DMS53 (cell line): ENCODE results near the gene CCNL2.

Experiments used
- DNase-seq: peaks from one replicate; lab custom pipeline; 2025; lab: John Stamatoyannopoulos, UW

The CCNL2 gene

DNA sequence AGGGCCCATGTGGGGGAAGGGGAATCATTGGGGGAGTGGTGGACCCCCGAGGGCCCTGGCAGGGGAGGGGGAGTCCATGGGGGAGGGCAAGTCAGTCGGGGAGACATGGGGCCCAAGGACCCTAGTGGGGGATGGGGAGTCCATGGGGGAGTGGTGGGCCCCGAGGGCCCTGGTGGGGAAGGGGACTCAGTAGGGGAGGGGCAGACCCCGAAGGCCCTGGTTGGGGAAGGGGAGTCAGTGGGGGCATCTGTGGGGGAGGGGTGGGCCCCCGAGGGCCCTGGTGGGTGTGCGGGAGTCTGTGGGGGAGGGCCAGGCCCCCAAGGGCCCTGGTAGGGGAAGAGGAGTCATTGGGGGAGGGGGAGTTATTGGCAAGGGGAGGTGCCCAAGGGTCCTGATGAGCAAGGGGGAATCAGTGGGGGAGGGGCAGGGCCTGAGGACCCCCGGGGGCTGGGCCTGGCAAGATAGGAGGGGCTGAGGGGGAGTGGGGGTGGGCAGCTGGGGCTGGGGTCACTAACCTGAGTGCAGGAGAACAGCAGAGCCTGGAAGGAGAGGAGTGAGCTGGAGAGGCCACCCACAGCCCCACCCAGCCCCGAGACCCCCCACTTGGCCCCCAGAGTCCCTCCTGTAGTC is 42.9 kb downstream of the CCNL2 start:
- no peak for DNase-seq

DNA sequence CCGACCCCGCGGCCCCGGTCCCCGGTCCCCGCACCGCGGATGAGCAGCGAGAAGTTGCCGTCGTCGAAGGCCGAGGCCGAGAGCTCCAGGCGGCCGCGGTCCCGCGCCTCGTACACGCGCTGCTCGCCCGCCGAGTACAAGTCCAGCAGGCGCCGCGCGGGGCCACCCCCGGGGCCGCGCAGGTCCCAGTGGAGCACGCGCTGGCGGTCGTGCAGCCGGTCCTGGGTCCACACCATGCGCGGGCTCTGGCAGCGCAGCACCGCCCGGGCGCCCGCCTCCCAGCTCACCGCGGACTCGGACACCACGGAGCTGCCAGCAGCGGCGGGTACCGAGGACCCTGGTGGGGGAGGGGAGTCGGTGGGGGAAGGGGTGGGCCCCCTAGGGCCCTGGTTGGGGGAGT is 43.7 kb downstream of the CCNL2 start:
- DNase-seq = peak; percentile 91

DNA sequence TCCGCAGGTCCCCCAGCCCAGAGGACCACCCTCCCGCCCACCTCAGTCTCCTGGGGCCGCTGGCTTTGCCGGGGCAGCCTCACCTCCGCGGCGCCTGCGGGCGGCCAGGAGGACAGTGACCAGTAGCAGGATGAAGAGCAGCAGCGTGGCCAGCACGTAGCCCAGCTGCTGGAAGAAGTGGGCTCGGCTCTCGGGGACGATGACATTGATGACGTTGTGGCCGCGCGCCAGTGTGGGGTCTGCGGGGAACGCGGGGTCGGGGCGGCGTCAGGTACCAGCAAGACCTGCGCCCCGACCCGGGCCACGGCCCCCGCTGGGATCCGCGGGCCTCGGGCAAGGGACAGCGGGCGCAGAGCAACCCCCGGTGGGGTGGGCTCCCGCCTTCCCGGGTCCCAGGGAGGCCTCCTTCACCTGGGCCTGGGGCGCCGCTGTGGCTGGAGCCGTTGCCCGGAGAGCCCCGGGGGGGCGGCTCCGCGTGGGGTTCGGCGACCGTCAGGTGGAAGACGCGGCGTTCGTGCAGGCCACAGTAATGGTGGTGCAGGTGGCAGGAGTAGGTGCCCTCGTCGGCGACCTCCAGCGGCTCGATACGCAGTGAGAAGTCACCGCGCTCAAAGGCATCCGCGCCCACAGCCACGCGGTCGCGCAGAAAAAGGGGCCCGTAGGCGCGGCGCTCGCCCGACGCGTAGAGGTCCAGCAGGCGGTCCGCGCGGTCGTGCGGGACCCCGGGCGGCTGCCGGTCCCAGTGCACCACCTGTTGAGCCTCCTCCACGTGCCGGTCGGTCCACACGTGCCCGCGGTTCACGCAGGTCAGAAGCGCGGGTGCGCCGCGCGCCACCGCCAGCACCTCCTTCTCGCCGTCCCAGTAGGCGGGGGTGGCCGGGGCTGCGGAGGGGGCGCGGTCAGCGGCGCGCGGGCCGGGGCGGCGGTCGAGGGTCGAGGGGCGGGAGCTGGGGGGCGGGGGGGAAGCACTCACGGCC is 44.6 kb downstream of the CCNL2 start:
- DNase-seq = peak; percentile 59

DNA sequence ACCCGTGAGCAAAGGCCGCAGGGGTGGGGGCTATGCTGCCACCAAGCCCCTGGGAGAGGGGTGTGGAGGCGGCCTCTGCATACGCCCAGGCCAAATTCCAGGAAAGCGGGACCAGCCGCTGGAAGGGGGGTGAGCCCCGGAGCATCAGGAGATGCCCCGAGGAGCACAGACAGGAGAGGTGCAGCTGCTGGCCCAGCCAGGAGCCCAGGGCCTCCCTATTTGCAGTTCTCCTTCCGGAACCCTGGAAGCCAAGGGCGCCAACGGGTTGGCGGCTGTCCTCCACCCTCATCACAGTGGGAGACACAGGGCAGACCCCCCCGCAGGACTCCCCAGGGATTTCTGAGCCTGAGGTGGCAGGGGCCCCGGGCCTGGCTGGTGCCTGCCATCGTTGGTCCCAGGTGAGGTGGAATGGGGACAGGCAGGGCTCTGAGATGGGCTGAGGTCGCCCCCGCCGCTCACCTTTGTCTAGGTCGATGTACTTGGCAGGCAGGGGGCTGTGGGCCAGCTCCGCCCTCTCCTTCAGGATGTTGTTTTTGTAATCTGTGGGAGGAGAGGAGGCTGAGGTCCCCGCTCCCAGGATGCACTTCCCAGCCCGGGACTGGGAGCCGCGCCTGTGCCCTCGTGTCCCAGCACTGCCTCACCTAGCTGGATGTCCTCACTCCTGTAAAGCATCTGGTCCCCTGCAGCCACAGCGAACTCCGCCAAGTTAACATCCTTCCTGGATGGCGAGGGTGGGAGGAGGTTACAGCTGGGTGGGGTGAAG is 45.6 kb downstream of the CCNL2 start:
- peak; percentile 65 for DNase-seq

DNA sequence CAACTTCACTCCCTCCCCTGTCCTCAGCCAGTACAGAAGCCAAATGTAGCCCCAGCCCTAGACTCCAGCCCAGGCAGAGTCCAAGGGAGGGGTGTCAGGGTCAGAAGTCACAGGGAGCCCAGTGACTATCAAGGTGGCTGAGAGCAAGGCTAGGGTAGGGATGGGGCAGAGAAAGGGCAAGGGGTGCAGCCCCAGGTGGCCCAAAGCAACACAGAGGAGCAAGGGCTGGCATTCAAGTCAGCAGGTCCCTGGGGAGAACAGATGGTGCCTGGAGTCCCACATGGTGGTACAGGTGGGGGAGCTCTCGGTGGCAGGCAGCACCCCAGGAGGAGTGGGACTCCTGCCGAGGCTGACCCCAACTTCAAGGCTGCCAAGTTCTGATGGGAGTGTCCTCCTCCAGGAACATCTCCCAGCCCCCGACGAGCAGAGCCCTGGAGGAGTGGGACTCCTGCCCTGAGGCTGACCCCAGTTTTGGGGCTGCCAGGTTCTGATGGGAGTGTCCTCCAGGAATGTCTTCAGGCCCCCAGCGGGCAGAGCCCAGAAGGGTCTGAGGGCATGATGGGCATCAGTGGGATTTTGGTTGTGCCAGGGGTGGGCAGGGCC is 46.2 kb downstream of the CCNL2 start:
- DNase-seq = no peak

DNA sequence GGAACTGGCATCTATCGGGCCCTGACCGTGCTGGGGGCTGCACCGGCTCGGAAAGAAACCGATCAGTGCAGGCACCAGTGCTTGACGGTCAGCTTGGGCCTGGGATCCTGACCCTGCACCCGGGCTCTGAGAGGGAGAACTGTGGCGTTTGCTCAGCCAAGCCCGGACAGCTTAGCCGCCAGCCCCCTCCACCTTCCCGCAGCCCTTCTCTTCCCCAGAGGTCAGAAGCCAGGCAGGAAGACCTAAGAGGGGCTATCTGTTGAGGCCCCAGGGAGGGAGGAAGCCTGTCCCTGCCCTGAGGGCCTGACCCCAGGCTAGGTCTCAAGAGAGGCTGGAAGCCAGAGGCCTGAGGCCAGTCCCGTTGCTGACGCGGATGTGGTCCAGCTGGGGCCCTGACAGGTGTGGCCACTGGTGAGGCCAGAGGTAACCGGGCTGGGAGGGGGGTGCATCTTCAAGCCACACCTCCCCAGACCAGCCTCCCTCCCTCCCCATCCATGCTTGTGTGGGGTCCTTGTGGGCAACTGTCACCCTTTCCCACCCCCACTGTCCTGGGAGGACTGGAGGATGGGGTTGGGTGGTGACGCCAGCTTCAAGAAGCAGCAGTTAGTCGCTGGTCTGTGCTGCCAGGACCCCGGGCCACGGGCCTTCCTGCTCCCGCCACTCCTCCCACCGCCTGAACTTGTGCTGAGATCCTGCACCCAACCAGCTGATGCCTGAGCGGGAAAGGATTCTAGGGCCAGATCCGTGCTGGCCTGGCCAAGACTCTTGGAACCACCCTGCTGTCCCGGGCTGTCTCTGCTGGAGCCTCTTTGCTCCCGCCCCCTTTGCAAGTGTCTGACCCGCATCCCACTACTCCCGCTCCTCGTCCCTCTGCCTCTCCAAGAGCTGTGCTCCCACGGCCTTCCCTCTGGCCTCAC is 47.4 kb downstream of the CCNL2 start:
- peak; percentile 65 for DNase-seq

DNA sequence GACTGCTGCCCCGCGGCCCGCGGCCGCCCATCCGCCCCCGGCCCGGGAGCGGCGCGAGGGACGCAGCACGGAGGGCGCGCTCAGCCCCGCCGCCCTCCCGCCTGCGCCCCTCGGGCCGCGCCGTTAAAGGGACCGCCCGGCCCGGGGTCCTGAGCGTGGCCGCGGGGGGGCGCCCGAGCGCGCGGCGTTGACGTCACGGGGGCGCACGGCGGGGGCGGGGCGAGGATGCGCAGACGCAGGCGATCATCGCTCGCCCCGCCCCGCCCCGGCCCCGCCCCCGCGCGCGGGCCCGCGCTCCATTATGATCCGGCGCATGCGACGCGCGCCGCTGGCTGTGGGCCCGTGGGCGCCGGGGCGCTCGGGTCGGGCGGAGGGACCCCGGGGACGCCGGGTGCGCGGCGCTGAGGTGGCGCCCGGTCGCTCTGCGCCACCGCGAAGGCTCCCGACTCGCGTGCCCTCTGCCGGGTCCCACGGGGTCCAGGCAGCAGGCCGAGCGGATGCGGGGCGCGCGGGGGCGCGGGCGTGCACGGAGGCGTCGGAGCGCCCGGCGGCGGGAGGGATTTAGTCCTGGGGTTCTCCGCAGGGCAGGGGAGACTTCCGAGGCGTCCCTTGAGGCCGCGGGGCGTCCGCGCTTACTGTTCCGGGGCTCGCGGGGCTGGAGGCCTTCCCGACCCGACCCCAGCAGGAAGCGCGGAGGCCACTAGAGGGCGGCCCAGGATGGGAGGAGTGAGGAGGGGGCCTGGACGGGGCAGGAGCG is 49.7 kb downstream of the CCNL2 start, which contains the start of gene DVL1:
Gene DVL1, minus strand, starts transcription at position 163 of the 757 bp plus-strand sequence. CDS start 353 bp downstream, outside the sequence.
- peak; percentile 84 for DNase-seq

DNA sequence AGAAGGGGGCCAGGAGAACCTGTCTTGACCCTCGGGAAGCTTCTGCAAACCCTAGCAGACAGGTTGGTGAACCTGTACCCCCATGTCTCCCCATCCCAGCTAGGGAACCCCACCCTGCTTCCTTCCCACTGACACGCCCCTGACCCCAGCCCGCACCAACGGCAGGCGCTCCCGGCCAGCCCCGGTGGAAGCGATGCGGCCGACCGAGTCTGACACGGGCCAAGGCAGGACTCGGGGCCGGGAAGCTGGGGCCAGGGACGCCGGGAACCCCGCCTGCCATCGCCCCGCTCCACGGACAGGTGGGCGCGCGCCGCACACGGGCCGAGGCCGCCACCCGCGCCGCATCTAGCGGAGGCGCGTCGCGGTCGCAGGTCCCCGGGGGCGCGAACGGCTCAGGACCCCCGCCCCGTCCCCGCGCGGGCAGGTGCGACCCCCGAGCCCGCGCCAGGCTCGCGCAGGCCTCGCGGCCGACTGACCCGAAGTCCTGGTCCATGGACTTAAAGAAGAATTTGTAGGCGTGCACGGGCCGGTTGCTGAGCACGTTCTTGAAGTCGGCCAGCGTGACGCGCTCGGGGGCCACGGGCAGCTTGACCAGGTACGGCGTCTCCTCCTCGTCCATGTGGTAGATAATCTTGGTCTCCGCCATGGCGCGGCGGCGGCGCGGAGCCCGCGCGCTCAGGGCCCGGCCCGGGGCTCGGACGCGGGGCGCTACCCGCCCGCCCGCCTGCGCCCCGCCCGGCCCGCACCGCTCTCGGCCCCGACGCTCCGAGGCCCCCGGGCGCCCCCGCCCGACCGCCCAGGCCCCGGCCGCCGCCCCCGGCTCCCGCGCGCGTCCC is 50.5 kb downstream of the CCNL2 start:
- DNase-seq = peak; percentile 66

DNA sequence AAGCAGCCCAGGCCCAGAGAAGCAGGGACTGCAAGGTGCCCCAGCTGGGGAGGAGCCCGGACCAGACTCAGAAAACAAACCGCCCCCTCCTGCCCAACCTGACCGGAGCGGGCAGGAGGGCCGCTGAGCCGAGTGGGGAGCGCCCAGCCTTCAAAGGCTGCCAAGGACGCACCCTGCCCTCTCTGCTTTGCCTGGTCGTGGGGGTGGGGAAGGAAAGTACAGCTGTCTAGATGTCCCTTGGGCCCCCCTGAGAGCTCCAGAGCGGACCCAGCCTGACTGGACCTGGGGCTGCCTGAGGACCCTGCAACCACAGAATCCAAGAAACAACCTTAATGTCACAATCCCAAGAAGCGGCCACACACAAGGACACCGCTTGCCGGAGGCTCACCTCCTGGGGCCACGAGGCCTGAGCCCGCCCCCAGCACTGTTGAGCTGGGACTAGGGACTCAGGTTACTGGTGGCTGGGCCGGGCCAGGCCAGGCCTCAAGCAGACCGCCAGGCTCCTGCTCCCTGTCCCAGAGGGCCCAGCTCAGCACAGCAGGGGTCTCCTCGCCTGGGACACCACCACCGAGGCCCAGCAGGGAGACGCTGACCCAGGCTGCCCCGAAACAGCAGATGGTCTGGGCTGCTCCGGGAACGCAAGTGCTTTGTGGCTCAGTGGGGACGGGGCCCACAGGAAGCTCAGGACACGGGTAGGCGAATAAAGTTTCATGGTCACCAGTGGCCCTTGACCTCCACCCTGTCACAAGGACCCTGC is 51.3 kb downstream of the CCNL2 start:
- DNase-seq = peak; percentile 52

DNA sequence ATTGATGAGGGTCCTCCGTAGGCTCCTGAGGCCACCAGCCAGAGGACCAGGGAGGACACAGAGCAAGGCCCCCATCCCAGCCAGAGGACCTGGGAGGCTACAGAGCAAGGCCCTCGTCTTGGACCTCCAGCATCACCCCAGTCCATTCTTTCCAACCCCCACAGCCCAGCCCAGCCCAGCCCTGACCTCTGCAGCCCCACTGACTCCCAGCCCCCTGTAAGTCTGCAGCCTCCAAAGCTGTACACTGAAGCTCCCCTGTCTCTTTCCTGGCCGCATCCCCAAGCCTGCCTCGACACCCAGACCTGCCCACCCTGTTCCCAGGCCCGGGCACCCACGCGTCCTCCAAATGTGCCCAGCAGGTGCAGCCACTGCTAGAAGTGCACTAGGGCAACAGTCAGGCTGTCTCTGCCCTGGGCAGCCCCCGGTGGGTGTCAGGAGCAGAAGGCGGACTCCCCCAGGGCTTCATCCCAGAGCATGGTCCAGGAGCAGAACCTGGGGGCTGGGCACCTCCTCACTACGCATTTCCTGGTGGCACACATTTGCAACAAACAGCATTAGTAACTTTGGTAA is 52.0 kb downstream of the CCNL2 start:
- no peak for DNase-seq

DNA sequence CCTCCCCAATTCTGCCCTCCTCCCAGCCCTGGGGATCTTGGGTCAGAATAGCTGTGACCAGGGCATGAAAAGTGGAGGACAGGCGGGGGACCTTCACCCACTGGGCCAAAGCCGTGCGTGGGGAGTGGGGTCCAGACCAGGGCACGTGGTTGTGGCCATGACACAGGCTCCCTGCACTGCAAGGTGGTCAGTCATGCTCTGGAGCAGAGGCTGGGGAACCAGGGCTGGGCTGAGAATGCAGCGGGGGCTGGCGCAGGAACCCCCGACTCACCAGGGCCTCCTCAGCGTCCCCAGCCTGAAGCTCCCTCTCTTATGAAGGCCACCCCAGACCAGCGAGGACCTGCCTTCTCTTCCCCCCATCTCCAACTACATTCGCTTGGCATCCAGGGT is 52.6 kb downstream of the CCNL2 start:
- no peak for DNase-seq

DNA sequence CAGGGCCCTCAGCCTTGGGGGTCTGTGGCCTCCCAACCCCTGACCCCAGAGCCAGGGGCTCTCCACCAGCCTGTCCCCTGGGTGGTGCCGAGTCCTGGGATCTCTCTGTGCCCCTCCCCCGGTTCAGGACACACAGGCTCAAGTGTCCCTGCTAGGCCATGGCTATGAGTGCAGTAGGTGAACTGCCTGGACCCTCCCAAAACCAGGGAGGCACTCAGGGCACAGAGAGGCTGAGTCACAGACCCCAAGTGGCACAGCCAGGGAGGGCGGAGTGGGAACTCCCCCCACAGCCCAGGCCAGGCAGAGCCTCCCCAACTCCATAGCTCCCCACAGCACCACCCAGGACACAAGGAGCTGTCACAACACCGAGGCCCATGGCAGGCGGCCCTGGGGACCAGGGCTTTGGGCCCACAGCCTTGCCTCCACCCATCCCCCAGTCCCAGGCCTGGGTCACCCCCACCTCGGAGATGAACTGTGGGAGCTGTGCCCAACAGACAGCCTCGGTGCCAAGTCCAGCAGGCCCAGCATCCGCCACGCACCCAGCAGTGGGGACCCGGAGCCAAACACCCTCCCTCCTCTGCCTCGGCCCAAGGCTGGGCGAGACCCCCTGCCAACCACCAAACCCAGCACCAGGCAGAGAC is 53.2 kb downstream of the CCNL2 start:
- DNase-seq = no peak

DNA sequence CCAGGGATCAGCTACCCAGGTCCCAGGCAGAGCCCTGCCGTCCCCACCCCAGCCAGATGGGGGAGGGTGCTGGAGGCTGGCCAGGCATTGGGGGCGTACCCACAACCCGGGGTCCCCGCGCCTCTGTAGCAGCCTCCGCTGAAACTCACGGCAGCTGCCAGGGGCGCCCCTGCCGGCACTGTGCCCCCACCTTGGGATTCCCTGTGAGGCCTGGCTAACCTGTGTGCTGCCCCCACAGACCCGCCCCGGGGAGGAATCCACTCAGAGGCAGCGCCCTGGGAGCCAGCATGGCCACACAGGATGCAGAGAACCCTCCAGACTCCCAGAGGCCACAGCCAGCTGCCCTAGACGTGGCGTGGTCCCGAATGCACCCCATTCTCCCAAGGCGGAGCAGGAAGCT is 53.8 kb downstream of the CCNL2 start:
- no peak for DNase-seq

DNA sequence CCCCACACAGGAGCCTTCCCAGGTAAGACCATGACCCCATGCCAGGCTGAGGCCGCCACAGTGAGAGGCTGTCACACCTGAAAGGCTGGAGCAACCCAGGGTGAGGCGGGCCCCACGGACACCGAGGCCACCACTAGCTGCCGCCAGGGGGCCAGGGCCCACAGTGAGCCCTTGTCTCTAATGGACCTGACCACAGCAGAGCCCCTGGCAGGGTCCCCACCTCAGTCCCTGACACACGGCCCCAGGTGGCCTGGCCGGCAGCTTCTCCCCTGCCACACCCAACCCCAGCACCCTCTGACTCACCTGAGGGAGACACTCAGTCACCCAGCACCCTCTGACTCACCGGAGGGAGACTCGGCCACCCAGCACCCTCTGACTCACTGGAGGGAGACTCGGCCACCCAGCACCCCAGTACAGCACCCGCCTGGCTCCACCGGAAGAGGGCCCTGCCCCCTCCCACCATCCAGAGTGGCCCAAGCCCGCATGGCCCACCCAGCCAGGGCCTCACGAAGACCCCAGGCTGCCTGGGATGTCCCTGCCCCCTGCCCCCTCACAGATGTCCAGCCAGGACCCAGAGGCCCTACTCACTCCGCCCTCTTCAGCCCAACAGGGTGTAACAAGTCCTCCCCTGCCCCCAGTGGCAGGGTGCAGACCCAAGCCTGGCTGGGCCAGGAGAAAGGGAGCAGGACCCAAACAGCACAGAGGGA is 54.3 kb downstream of the CCNL2 start:
- peak; percentile 54 for DNase-seq

DNA sequence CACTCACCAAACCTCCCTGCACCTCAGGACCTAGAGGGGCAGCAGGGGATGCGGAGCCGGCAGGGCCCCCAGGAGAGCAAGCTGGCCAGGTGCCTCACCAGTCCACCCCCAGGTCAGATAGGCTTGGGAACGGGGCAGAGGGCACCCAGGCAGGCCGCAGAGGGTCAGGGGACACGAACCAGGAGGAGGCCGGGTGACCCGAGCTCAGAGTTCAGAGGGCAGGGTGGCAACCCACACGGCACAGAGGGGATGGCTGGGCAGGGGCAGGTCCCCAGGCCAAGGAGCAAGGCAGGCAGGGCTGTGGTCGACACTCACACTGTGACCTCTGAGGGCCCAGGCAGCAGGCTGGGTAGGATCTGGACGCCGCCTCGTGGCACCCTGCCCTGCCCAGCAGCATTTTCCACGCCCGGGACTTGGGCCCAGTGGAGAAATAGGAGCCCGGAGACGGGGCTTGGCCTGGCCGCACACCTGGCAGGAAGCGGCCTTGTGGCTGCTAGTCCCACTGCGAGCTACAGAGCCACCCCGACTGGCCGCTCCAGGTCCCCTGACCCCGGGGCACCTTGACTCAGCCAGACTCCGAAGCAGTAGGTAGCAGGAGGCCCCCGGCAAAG is 55.2 kb downstream of the CCNL2 start:
- DNase-seq = no peak

DNA sequence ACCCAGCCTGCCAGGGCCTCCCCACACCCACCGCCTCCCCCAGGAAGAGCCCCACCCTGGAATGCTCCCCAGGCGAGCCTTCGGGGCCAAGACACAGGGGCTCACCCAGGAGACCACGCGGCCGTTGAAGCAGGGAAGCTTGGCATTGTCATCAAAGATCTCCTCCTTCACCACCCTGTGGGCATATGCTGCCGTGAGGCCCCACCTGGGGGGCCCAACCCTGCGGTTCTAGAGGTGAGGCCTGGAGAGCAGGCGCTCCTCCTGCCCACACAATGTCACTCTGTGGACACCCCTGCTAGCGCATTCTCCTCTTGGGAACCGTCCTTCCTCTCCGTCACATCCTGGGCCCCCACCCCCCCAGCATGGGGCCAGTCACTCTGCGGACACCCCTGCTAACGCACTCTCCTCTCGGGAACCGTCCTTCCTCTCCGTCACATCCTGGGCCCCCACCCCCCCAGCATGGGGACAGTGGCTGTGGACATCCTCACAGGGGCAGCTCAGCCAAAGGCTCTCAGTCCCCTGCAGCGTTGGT is 56.5 kb downstream of the CCNL2 start:
- no peak for DNase-seq
